Esophagus muscularis mucosa (tissue), 4 donors: ENCODE results near the gene STX3. TPM values are rescaled to one million over a fixed set of nuclear protein-coding genes. Genes with fewer than 3 reads are reported as not detected.
A peak's percentile ranks its signal among the peaks of the same experiment; 100 is the strongest.

Experiments
- DNase-seq: peaks from one replicate; pipeline ENCODE4 v3.0.0-alpha.2; 2017; ENCODE audit errors: extremely low spot score
- H3K27ac ChIP-seq, 4 donors: fragments of 200-600 bp; sonication (generic); replicated peaks in 1 of 4; 1 replicate in 3 of 4; 2 replicates in 1 of 4; pipeline ENCODE4 v1.5.1; 2016 to 2019; ENCODE audit warnings: mild to moderate bottlenecking in 1 of 4
- H3K27me3 ChIP-seq, 4 donors: fragments of 200-600 bp; sonication (generic); one replicate each; pipeline versions ENCODE4 v1.5.1 to v1.6.0; 2016 to 2019
- H3K36me3 ChIP-seq, 4 donors: fragments of 200-600 bp; sonication (generic); one replicate each; pipeline ENCODE4 v1.5.1; 2016 to 2019
- H3K4me1 ChIP-seq, 4 donors: fragments of 200-600 bp; sonication (generic); one replicate each; pipeline ENCODE4 v1.5.1; 2016 to 2019
- H3K4me3 ChIP-seq, 4 donors: fragments of 200-600 bp; sonication (generic); 1 replicate in 2 of 4; 2 replicates in 2 of 4; pipeline ENCODE4 v1.5.1; 2016 to 2019; ENCODE audit warnings: mild to moderate bottlenecking in 4 of 4, moderate library complexity in 1 of 4
- H3K9me3 ChIP-seq, 4 donors: fragments of 200-600 bp; sonication (generic); 1 replicate in 3 of 4; 2 replicates in 1 of 4; pipeline ENCODE4 v1.5.1; 2016 to 2019
- CTCF ChIP-seq, 3 experiments: fragments of 200-600 bp in 2 of 3; fragments of 450-650 bp in 1 of 3; sonication (generic) in 2 of 3; IDR thresholded peaks; one replicate each; pipeline ENCODE4 v1.5.1; 2017 to 2019; ENCODE audit warnings: antibody characterized with exemption in 3 of 3, mild to moderate bottlenecking in 2 of 3, moderate library complexity in 1 of 3
- EP300 ChIP-seq: sonication (generic); formaldehyde crosslinking; IDR thresholded peaks from one replicate; pipeline ENCODE4 v1.6.1; 2017; ENCODE audit warnings: antibody characterized with exemption
- POLR2A ChIP-seq: fragments of 450-650 bp; IDR thresholded peaks from one replicate; pipeline ENCODE4 v1.6.1; 2017; ENCODE audit warnings: antibody characterized with exemption, moderate library complexity, mild to moderate bottlenecking, low read depth
- POLR2AphosphoS5 ChIP-seq, 2 donors: sonication (generic); formaldehyde crosslinking; IDR thresholded peaks; one replicate each; pipeline ENCODE4 v1.6.1; 2017; ENCODE audit warnings: antibody characterized with exemption in 2 of 2
- WGBS: methylation state at CpG from one replicate; pipeline ENCODE4 v1.1.5; 2018; 5-methylcytosine and 5-hydroxymethylcytosine counted together
- intact Hi-C: fragments of 100-400 bp; cut with DNase I; formaldehyde crosslinking; loops from one replicate; pipeline ENCODE4 v1.15.1; 2023
- total RNA-seq, 4 donors: library from RNA; depleted of rRNA; stranded (reverse); fragments of >200 nt; gene quantifications; one replicate each; pipeline versions ENCODE4 v1.1.0 to v1.2.1, GENCODE V29; 2016

STX3 gene
- total RNA-seq, 4 donors from 2014 or later, result 16.3 to 24.0 (median 22.3) TPM

GRCh38 chr11:59730896-59731565 is 24.1 kb upstream of the STX3 start:
- H3K4me1 ChIP-seq, result no peaks in the 10 kb centered on the region
- DNase-seq, result no peak

GRCh38 chr11:59746111-59746510 is 9.1 kb upstream of the STX3 start:
- H3K9me3 ChIP-seq, result no peaks in the 10 kb centered on the region
- WGBS, result 82% methylated on average over 2 of the region's 2 CpGs
- no peak overlapping the region for H3K4me3 ChIP-seq
- H3K4me1 ChIP-seq, result no peaks in the 10 kb centered on the region
- H3K27ac ChIP-seq, result no peak overlapping the region
- no peak for DNase-seq
- H3K27me3 ChIP-seq, result no peaks in the 10 kb centered on the region
- no peaks in the 10 kb centered on the region for H3K36me3 ChIP-seq
- intact Hi-C loops, result no loop called here
- TF ChIP-seq POLR2AphosphoS5 (IDR thresholded peaks at IDR 0.05) (no peak), CTCF (IDR thresholded peaks at IDR 0.05) (no peak), POLR2A (no peak), EP300 (no peak)

More at GRCh38 chr11:59730896-59731565, 24.1 kb upstream of the STX3 start:
- no peak overlapping the region for H3K4me3 ChIP-seq
- no peak overlapping the region for H3K27ac ChIP-seq
- no peak for TF ChIP-seq EP300
- TF ChIP-seq POLR2A, result no peak
- TF ChIP-seq POLR2AphosphoS5 (IDR thresholded peaks at IDR 0.05), result no peak
- no peak for TF ChIP-seq CTCF (IDR thresholded peaks at IDR 0.05)
- 66% methylated on average over 2 of the region's 2 CpGs for WGBS
- H3K27me3 ChIP-seq, result no peaks in the 10 kb centered on the region
- intact Hi-C loops, result no loop called here
- no peaks in the 10 kb centered on the region for H3K36me3 ChIP-seq
- no peaks in the 10 kb centered on the region for H3K9me3 ChIP-seq

- H3K4me3 ChIP-seq, result peak overlapping the region; percentile 81 to 98 (median 84)
- intact Hi-C loops, result loop anchor here (1.0 kb wide), 1 partner anchor 48 kb away; no protein-coding TSS in a partner anchor
- TF ChIP-seq POLR2AphosphoS5 (IDR thresholded peaks at IDR 0.05) (peak; percentile 37 to 68), CTCF (IDR thresholded peaks at IDR 0.05) (peak; percentile 87 to 98 (median 91)), POLR2A (no peak), EP300 (no peak)
- no peaks in the 10 kb centered on the region for H3K9me3 ChIP-seq
- peak; percentile 97 for DNase-seq
- no peaks in the 10 kb centered on the region for H3K36me3 ChIP-seq
- H3K27ac ChIP-seq, result peak overlapping the region; percentile 90 to 96 (median 94)
- H3K27me3 ChIP-seq, result no peaks in the 10 kb centered on the region
- peaks cover 13 to 31% (median 23%) of the 10 kb centered on the region in 4 donors for H3K4me1 ChIP-seq
- WGBS, result 35% methylated on average over 41 of the region's 47 CpGs
Observed at GRCh38 chr11:59753650-59754493, 1.3 kb upstream of the STX3 start.

- Histone ChIP-seq H3K4me3 (peak overlapping the region; percentile 81 to 98 (median 84)), H3K9me3 (no peaks in the 10 kb centered on the region), H3K36me3 (no peaks in the 10 kb centered on the region), H3K27ac (peak overlapping the region; percentile 90 to 96 (median 94)), H3K4me1 (peaks cover 13 to 35% (median 25%) of the 10 kb centered on the region in 4 donors), H3K27me3 (no peaks in the 10 kb centered on the region)
- intact Hi-C loops, result loop anchor here (1.0 kb wide), 1 partner anchor 48 kb away; no protein-coding TSS in a partner anchor
- WGBS, result 0% methylated on average over 12 of the region's 20 CpGs
- DNase-seq, result no peak
- no peak for TF ChIP-seq EP300
- no peak for TF ChIP-seq POLR2A
- TF ChIP-seq POLR2AphosphoS5 (IDR thresholded peaks at IDR 0.05), result no peak
- no peak for TF ChIP-seq CTCF (IDR thresholded peaks at IDR 0.05)
Observed at GRCh38 chr11:59754494-59754858, 700 bp upstream of the STX3 start.
